Epithelial cell of prostate (primary cell): ENCODE results near the gene ZKSCAN3.

Experiments
- DNase-seq: peaks from one replicate; pipeline ENCODE4 v3.0.0-alpha.2; 2011; ENCODE audit warnings: low read depth, low spot score
- H3K27ac ChIP-seq: fragments of 450-650 bp; 2 replicates; pipeline ENCODE4 v1.5.1; 2017; ENCODE audit warnings: mild to moderate bottlenecking

ZKSCAN3 gene

DNA sequence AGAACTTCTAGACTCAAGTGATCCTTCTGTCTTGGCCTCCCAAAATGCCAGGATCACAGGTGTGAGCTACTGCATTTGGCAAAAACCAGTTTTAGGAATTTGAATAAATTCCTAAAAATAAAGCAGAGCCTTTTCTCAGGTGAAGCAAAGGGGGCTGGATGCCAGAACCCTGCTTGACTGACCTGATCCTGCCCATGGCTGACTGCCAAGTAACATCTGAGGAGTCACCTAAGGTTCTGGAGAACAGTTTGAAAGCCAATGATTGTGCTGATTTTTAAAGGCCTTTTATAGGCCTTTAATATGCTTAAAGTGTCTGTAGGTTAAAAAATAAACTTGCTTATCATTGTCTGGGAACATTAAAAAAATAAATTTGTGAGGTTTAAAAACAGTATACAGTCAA, 63.9 kb downstream of the ZKSCAN3 start:
- H3K27ac ChIP-seq = no peak overlapping the region
- DNase-seq = no peak
